ENCODE results near the gene MFNG.

Gene MFNG

GRCh38 chr22:37511395-37512104 is 25.4 kb upstream of the MFNG start:
- DNase-seq, result no peak

GRCh38 chr22:37510091-37510490 is 23.9 kb upstream of the MFNG start:
- no peak for DNase-seq

GRCh38 chr22:37509059-37509860 is 23.1 kb upstream of the MFNG start:
- no peak for DNase-seq

- no peak for DNase-seq
Observed at GRCh38 chr22:37508431-37508992, 22.3 kb upstream of the MFNG start.

GRCh38 chr22:37507731-37508130 is 21.5 kb upstream of the MFNG start:
- no peak for DNase-seq

- no peak for DNase-seq
Observed at GRCh38 chr22:37505989-37506388, 19.8 kb upstream of the MFNG start.

GRCh38 chr22:37505565-37505964 is 19.4 kb upstream of the MFNG start:
- DNase-seq, result no peak

GRCh38 chr22:37504964-37505363 is 18.8 kb upstream of the MFNG start:
- no peak for DNase-seq

GRCh38 chr22:37503850-37504249 is 17.7 kb upstream of the MFNG start:
- DNase-seq, result no peak

GRCh38 chr22:37503183-37503683 is 17.0 kb upstream of the MFNG start:
- DNase-seq, result no peak

GRCh38 chr22:37502342-37503182 is 16.4 kb upstream of the MFNG start:
- no peak for DNase-seq

GRCh38 chr22:37501610-37502341 is 15.6 kb upstream of the MFNG start:
- peak; percentile 19 for DNase-seq

- no peak for DNase-seq
Observed at GRCh38 chr22:37500745-37501609, 14.8 kb upstream of the MFNG start.

- DNase-seq, result no peak
Observed at GRCh38 chr22:37499789-37500540, 13.8 kb upstream of the MFNG start.

- DNase-seq, result no peak
Observed at GRCh38 chr22:37499027-37499707, 13.0 kb upstream of the MFNG start.

GRCh38 chr22:37498289-37498909 is 12.2 kb upstream of the MFNG start:
- DNase-seq, result no peak

- no peak for DNase-seq
Observed at GRCh38 chr22:37497062-37497599, 10.9 kb upstream of the MFNG start.

- no peak for DNase-seq
Observed at GRCh38 chr22:37496651-37497050, 10.5 kb upstream of the MFNG start.

- no peak for DNase-seq
Observed at GRCh38 chr22:37493979-37494378, 7.8 kb upstream of the MFNG start.

All from NCI-H1092 (cell line).